Muscle layer of duodenum (tissue), 2 donors: ENCODE data around the gene NFIC.
A peak's percentile ranks its signal among the peaks of the same experiment; 100 is the strongest.

ENCODE experiments used
- H3K27ac ChIP-seq: one replicate; pipeline ENCODE4 v1.7.0; 2013; ENCODE audit warnings: mild to moderate bottlenecking, low read length
- H3K27me3 ChIP-seq: one replicate; pipeline ENCODE4 v1.7.0; 2013; ENCODE audit warnings: low read depth, mild to moderate bottlenecking, control low read depth, low read length
- H3K36me3 ChIP-seq, 2 donors: one replicate each; pipeline ENCODE4 v1.7.0; 2013; ENCODE audit warnings: low read length in 2 of 2, control low read depth in 1 of 2, mild to moderate bottlenecking in 1 of 2; ENCODE audit not compliant: insufficient read depth in 2 of 2, control insufficient read depth in 1 of 2
- H3K4me1 ChIP-seq, 2 donors: one replicate each; pipeline ENCODE4 v1.7.0; 2013; ENCODE audit warnings: low read length in 2 of 2, mild to moderate bottlenecking in 2 of 2, control low read depth in 1 of 2, moderate library complexity in 1 of 2; ENCODE audit not compliant: insufficient read depth in 2 of 2, control insufficient read depth in 1 of 2
- H3K4me3 ChIP-seq, 2 donors: one replicate each; pipeline ENCODE4 v1.7.0; 2013; ENCODE audit warnings: low read length in 2 of 2, low read depth in 1 of 2, mild to moderate bottlenecking in 1 of 2
- H3K9me3 ChIP-seq, 2 donors: one replicate each; pipeline ENCODE4 v1.7.0; 2013; ENCODE audit warnings: low read length in 2 of 2, control low read depth in 1 of 2, mild to moderate bottlenecking in 1 of 2; ENCODE audit not compliant: control insufficient read depth in 1 of 2
- donor health status: healthy.

NFIC gene

DNA sequence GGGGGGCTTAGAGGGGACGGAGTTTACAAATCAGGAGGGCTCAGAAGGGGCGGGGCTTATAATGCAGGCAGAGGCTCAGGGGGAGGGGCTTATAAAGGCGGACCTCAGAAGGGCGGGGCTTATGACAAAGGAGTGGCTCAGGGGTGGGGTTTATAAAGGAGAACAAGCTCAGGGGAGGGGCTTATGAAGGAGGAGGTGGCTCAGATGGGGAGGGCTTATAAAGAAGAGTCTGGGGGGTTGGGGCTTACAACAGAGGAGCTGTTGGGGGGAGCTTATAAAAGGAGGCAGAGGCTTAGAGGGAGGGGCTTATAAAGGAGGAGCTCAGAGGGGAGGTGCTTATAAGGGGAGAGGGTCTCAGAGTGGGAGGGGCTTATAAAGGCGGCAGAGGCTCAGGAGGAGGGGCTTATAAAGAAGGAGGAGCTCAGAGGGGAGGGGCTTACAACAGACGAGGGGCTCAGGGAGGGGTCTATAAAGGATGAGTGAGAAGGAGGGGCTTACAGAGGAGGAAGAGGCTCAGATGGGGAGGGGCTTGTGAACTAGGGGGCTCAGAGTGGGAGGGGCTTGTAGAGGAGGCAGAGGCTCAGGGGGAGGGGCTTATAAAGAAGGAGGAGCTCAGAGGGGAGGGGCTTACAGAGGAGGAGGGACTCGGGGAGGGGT is 112.9 kb downstream of the NFIC start:
- H3K27ac ChIP-seq, result no peak overlapping the region
- H3K4me3 ChIP-seq, result no peak overlapping the region
- H3K27me3 ChIP-seq, result no peaks in the 10 kb centered on the region
- H3K36me3 ChIP-seq, result no peaks in the 10 kb centered on the region
- H3K9me3 ChIP-seq, result no peaks in the 10 kb centered on the region
- peaks cover 0 to 4% of the 10 kb centered on the region in 2 donors for H3K4me1 ChIP-seq

DNA sequence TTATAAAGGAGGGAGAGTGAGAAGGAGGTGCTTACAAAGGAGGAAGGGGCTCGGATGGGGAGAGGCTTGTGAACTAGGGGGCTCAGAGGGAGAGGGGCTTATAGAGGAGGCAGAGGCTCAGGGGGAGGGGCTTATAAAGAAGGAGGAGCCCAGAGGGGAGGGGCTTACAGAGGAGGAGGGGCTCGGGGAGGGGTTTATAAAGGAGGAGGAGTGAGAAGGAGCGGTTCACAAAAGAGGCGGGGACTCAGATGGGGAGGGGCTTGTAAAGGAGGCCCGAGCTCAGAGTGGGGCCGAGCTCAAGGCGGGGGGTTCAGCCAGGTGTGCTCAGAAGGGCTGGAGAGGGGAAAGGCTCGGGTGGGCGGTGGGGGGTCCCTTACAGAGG is 113.4 kb downstream of the NFIC start:
- no peaks in the 10 kb centered on the region for H3K27me3 ChIP-seq
- peaks cover 0 to 4% of the 10 kb centered on the region in 2 donors for H3K4me1 ChIP-seq
- no peak overlapping the region for H3K4me3 ChIP-seq
- H3K36me3 ChIP-seq, result no peaks in the 10 kb centered on the region
- no peaks in the 10 kb centered on the region for H3K9me3 ChIP-seq
- H3K27ac ChIP-seq, result no peak overlapping the region

DNA sequence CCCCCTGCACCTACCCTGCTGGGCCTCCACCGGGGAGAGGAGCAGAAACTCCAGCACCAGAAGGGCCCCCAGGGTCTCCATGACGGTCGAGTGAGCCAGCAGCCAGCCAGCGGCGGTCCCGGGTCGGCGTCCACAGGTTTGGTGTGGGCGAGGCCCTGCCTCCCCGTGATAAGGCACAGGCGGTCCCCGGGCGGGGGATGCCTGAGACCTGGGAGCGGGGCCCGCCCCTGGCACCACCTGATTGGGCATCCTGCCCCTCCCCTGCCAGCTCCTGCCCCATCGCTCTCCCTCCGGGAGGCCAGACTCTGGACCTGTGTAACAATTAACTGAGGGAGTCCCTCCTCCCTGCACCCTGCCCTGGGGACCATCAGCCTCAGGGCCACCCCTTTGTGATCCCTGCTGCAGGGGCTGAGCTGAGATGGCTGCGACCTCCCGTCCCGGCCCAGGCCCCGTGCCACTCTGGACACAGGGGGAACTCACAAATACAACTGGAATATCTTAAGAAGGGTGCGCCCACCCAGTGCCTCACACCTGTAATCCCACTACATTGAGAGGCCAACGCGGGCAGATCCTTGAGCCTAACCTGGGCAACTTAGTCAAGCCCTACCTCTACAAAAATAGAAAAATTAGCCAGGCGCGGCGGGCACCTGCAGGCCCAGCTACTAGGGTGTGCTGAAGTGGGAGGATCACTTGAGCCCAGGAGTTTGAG is 114.2 kb downstream of the NFIC start, which contains the start of gene SMIM24:
Gene SMIM24 (minus strand): TSS at position 143 of the 709 bp plus-strand sequence. CDS start 62 bp downstream, at position 81.
- no peaks in the 10 kb centered on the region for H3K36me3 ChIP-seq
- H3K4me1 ChIP-seq, result peaks cover 0 to 4% of the 10 kb centered on the region in 2 donors
- no peak within 1 kb of the TSS for H3K27ac ChIP-seq
- H3K9me3 ChIP-seq, result no peaks in the 10 kb centered on the region
- no peak within 1 kb of the TSS for H3K4me3 ChIP-seq
- H3K27me3 ChIP-seq, result no peaks in the 10 kb centered on the region

DNA sequence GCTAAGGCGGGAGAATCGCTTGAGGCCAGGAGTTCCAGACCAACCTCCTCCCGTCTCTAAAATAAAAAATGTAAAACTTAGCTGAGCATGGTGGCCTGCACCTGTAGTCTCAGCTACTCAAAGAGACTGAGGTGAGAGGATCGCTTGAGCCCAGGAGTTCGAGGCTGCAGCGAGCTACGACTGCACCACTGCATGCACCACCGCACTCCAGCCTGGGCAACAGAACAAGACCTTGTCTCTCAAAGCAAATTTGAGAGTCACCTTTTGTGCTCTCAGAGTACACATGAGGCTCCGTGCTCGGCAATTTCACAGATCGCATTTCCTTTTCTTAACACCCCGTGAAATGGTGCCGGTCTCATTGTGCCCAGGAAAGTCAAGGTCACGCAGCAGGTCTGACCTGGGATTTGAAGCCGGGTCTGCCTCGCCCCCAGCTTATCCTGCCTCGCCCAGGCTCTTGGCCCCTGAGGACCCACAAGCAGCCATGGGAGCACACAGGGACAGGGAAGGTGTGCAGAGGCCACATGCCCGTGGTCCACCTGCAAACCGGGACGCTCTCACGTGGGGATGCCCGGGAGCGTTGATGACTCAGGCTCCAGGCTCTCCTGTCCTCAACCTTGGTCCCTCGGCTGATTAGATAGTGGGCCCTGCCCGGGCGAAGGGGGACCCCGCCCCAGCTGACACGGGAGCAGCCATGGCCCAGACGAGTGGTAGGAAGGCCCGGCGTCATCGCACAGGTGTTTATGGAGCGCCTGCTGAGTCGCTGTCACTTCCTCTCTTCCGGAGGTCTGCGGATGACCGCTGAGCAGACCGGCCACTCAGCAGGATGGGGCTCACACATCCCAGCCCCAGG is 115.1 kb downstream of the NFIC start:
- peak overlapping the region; percentile 8 for H3K27ac ChIP-seq
- no peak overlapping the region for H3K4me3 ChIP-seq
- H3K36me3 ChIP-seq, result no peaks in the 10 kb centered on the region
- no peaks in the 10 kb centered on the region for H3K9me3 ChIP-seq
- H3K4me1 ChIP-seq, result peaks cover 0 to 4% of the 10 kb centered on the region in 2 donors
- no peaks in the 10 kb centered on the region for H3K27me3 ChIP-seq

DNA sequence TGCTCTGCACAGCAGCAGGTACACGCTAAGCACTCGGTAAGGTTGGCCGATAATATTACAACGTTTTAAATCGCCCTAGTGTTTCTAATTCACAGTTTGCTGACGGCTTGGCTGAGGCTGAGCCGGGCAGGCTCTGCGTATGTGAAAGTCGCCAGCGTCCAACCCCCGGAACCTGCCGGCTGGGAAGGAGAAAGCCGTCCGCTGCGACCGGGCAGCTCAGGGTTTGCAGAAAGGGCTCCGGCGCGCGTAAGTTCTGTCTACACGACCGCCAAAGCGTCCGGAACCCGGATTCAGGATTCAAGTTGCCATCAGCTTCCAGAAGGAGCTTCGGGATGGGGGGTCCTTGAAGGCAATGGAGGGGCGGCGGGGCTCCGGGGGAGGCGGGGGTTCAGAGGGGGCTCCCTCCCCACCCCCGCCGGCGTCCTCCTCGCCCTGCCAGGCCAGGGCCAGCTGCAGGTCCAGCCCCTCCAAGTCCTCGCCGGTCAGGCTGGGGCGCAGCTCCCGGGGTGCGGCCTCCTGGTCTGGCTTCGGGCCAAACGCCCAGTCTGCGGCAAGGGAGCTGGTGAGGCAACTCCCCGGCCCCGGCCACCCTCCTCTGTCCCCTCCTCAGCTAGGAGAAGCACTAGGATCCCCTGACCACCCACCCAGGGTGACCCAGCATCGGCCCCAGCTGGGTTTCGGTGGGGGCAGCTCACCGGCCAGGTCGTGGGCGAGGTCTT is 116.3 kb downstream of the NFIC start:
- Histone ChIP-seq H3K4me3 (no peak overlapping the region), H3K4me1 (peaks cover 0 to 4% of the 10 kb centered on the region in 2 donors), H3K9me3 (no peaks in the 10 kb centered on the region), H3K36me3 (no peaks in the 10 kb centered on the region), H3K27me3 (no peaks in the 10 kb centered on the region), H3K27ac (peak overlapping the region; percentile 8)

DNA sequence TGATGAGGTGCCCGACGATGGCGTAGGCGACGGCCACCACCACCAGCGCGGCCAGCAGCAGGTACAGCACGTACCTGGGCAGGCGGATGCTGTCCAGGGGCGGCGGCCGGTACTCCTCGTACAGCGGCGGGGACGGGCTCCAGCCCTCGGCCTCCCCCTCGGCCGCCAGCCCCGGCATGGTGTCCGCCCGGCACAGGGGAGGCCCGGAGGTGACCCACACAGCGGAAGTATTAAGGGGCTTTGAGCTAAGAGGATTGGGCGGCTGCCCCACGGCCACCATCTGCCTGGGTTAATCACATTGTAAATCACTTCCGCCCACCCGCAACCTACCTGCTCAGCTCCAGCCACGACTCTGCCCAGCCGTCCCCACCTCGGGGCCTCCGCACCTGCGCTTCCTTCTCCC is 116.8 kb downstream of the NFIC start, which contains the start of gene SMIM44:
Gene SMIM44 (minus strand): TSS at position 216 of the 403 bp plus-strand sequence. CDS start 38 bp downstream, at position 178.
- Histone ChIP-seq H3K4me1 (peaks cover 0 to 4% of the 10 kb centered on the region in 2 donors), H3K27me3 (no peaks in the 10 kb centered on the region), H3K27ac (peak within 1 kb of the TSS; percentile 8), H3K4me3 (no peak within 1 kb of the TSS), H3K9me3 (no peaks in the 10 kb centered on the region), H3K36me3 (no peaks in the 10 kb centered on the region)

DNA sequence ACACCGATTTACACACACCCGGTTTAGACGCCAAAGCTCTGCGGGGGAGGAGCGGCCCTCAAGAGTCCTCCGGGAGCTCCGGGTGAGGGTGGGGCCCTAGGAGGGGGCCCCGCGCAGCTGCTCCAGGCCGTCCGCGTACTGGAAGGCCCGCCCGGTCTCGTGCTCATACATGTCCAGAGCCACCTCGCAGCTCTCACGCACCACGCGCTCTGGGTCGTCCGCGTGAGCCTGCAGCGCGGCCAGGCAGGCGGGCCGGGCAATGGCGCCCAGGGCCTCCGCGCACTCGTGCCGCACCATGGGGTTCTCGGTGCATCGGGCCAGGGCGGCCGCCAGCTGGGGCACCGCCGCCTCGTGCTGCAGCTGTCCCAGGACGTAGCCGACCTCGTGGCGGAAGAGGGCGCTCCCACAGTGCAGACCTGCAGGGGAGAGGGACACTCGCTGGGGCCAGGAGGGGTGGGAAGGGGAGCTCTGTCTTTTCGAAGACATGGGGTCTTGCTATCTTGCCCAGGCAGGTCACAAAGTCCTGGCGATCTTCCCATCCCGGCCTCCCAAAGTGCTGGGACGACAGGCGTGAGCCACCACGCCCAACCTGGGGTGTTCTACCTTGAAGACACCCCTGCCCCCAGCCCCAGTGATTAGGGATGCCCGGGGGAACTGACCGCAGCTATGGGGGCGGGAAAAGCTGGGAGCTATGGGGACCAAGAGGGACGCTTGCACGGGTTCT is 125.2 kb downstream of the NFIC start:
- Histone ChIP-seq H3K27ac (no peak overlapping the region), H3K9me3 (no peaks in the 10 kb centered on the region), H3K36me3 (peaks cover 9 to 51% of the 10 kb centered on the region in 2 donors), H3K4me1 (no peaks in the 10 kb centered on the region), H3K4me3 (no peak overlapping the region), H3K27me3 (no peaks in the 10 kb centered on the region)

DNA sequence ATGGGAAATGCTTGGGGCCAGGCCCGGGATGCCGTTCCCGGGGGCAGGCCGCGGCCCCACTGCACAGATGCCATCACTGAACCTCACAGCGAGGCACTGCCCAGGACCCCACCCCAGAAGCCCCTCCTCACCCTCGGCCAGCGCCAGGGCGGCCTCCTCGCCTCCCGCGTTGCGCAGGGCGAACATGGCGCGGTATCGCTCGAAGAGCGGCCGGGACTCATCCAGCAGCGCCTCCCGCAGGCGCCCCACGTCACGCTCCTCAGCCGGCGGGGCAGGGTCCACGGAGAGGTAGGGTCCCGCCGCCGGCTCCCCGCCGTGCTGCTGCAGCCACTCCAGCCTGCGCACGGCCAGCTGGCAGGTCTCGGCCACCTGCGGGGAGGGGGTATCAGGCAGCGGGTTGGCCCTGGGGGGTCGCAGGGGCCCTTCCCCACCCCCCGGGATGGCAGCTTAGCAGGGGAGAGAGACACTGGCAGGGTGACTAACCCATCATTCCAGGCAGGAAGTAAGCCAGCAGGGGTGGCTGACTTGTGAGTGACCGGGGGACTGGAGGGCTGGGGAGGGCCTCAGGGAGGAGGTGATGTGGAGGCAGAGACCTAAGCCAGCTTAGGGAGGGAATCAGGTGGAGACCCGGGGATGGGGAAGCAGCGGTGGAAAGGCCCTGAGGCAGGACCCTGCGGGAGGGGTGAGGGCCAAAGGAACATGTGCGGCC is 125.9 kb downstream of the NFIC start:
- H3K36me3 ChIP-seq, result peaks cover 9 to 58% of the 10 kb centered on the region in 2 donors
- H3K27ac ChIP-seq, result no peak overlapping the region
- no peaks in the 10 kb centered on the region for H3K4me1 ChIP-seq
- no peaks in the 10 kb centered on the region for H3K9me3 ChIP-seq
- no peaks in the 10 kb centered on the region for H3K27me3 ChIP-seq
- no peak overlapping the region for H3K4me3 ChIP-seq

DNA sequence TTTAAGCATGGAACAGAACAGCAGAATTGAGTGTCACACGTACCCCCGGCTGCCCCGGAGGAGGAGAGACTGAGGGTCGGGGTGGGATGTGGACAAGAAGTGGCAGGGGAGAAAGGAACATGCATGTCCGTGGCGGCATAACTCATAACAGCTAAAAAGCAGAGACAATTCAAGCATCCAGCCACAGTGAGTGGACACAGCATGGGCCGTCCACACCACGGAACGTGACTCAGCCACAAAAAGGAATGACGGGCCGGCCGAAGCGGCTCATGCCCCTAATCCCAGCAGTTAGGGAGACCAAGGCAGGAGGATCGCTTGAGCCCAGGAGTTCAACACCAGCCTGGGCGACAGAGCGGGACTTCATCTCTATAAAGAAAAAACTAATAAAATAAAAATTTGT is 126.5 kb downstream of the NFIC start:
- Histone ChIP-seq H3K9me3 (no peaks in the 10 kb centered on the region), H3K4me1 (no peaks in the 10 kb centered on the region), H3K36me3 (peaks cover 9 to 58% of the 10 kb centered on the region in 2 donors), H3K27me3 (no peaks in the 10 kb centered on the region), H3K4me3 (no peak overlapping the region), H3K27ac (no peak overlapping the region)

DNA sequence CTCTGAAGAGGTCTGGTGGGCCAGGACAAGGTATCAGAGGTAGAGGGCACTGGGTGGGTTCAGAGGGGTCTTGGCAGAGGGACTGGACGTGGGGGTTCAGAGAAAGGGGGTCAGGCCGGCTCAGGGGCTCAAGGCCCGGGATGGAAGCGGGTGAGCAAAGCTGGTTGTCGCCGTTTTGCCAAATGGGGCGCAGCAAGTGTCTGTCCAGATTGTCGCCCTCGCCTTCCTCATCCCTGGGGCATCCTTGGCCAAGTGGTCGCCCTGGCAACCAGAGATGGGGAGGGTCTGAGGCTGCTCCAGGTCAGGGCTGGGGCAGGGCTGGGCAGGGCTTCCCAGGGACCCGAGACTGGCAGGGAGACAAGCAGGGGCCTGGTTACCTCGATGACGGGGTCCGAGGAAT is 127.3 kb downstream of the NFIC start:
- Histone ChIP-seq H3K4me1 (peaks cover 0 to 1% of the 10 kb centered on the region in 2 donors), H3K27ac (no peak overlapping the region), H3K9me3 (no peaks in the 10 kb centered on the region), H3K4me3 (no peak overlapping the region), H3K27me3 (no peaks in the 10 kb centered on the region), H3K36me3 (peaks cover 9 to 58% of the 10 kb centered on the region in 2 donors)
